ENCODE measurements around the gene ASXL2.

GRCh38 chr2:25784404-25784803, 93.9 kb downstream of the ASXL2 start:
- TF ChIP-seq POLR2AphosphoS5 (IDR thresholded peaks at IDR 0.05) (no peak), EP300 (IDR thresholded peaks at IDR 0.05) (no peak), POLR2A (IDR thresholded peaks at IDR 0.05) (no peak)
- TF ChIP-seq, protein P1, sequence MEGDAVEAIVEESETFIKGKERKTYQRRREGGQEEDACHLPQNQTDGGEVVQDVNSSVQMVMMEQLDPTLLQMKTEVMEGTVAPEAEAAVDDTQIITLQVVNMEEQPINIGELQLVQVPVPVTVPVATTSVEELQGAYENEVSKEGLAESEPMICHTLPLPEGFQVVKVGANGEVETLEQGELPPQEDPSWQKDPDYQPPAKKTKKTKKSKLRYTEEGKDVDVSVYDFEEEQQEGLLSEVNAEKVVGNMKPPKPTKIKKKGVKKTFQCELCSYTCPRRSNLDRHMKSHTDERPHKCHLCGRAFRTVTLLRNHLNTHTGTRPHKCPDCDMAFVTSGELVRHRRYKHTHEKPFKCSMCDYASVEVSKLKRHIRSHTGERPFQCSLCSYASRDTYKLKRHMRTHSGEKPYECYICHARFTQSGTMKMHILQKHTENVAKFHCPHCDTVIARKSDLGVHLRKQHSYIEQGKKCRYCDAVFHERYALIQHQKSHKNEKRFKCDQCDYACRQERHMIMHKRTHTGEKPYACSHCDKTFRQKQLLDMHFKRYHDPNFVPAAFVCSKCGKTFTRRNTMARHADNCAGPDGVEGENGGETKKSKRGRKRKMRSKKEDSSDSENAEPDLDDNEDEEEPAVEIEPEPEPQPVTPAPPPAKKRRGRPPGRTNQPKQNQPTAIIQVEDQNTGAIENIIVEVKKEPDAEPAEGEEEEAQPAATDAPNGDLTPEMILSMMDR (IDR thresholded peaks at IDR 0.05): no peak
